ENCODE results near the gene RFT1.

DNA sequence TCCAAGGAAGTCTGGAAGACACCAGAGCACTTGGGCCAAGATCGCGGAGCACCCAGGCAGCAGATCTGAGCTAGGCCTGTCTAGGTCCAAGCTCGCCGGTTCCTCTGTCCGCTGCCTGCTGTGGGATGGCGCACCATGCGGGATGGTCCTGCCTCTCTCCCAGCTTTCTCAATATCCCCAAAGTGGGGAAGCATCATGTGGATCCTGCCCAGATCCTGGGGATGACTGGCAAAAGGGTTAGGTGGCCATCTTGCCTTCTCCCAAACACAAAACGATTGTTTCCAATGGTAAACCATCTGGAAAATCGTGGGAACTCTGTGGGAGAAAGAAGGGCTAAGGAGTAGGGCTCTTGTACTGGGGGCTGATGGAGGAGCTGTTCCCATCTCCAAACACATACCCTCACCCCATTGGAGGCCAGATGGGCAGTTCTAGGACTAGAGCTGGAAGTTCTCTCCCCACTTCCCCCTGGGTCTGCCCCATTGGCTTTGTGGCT, 39.6 kb upstream of the RFT1 start:
- TF ChIP-seq, protein P1, sequence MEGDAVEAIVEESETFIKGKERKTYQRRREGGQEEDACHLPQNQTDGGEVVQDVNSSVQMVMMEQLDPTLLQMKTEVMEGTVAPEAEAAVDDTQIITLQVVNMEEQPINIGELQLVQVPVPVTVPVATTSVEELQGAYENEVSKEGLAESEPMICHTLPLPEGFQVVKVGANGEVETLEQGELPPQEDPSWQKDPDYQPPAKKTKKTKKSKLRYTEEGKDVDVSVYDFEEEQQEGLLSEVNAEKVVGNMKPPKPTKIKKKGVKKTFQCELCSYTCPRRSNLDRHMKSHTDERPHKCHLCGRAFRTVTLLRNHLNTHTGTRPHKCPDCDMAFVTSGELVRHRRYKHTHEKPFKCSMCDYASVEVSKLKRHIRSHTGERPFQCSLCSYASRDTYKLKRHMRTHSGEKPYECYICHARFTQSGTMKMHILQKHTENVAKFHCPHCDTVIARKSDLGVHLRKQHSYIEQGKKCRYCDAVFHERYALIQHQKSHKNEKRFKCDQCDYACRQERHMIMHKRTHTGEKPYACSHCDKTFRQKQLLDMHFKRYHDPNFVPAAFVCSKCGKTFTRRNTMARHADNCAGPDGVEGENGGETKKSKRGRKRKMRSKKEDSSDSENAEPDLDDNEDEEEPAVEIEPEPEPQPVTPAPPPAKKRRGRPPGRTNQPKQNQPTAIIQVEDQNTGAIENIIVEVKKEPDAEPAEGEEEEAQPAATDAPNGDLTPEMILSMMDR (IDR thresholded peaks at IDR 0.05) = no peak
- TF ChIP-seq POLR2A (IDR thresholded peaks at IDR 0.05) = no peak
